ENCODE data around the gene PRXL2C.

PRXL2C gene

DNA sequence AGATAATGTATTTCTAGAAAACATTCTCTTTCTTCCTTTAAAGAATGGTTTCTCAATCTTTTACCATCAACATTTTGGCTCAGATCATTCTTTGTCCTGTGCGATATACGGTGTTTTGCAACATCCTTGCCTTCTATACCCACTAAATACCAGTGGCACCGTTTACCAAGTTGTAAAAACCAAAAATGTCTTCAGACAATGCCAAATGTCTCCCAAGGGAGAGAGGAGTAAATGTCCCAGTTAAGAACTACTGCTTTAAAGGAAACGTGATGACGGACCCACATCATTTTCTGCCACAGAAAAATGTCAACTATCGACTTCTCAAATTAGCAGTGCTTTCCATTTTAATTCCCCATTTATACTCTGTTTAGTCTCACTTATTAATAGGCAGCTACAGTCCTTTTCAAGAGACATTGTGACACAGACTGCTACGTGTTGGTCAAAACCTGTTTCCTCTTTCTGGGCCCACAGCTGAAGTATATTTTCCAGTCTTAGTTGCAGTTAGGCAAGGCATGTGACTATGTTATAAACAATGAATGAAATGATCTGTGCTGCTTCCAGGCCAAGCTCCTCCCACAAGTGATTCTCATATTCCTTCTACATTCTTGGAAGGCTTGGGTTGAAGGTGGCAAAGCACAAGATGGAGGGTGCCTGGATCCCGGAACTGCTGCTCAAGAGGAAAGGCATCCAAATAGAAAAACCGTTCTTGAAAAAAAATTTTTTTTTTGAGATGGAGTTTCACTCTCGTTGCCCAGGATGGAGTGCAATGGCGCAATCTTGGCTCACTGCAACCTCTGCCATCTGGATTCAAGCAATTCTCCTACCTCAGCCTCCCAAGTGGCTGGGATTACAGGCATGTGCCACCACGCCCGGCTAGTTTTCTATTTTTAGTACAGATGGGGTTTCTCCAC, 8.8 kb downstream of the PRXL2C start:
- Histone ChIP-seq H3K27ac (ENCODE audit: poor library complexity, severe bottlenecking) (no peak overlapping the region), H3K27me3 (ENCODE audit: insufficient read depth, poor library complexity, severe bottlenecking) (no peaks in the 10 kb centered on the region), H3K9me3 (ENCODE audit: severe bottlenecking) (no peaks in the 10 kb centered on the region), H3K4me3 (ENCODE audit: severe bottlenecking) (no peak overlapping the region), H3K36me3 (ENCODE audit: low read depth) (peaks cover 46% of the 10 kb centered on the region), H3K4me1 (ENCODE audit: insufficient read depth, poor library complexity, severe bottlenecking) (no peaks in the 10 kb centered on the region)
- DNase-seq (ENCODE audit: low spot score), result no peak
- no peak for ATAC-seq (ENCODE audit: low read depth)
- no peak for TF ChIP-seq CTCF (IDR thresholded peaks at IDR 0.05; ENCODE audit: poor library complexity, severe bottlenecking)

GRCh38 chr9:96644137-96644536, 11.0 kb downstream of the PRXL2C start:
- Histone ChIP-seq H3K9me3 (ENCODE audit: severe bottlenecking) (no peaks in the 10 kb centered on the region), H3K4me3 (ENCODE audit: severe bottlenecking) (no peak overlapping the region), H3K36me3 (ENCODE audit: low read depth) (peaks cover 28% of the 10 kb centered on the region), H3K4me1 (ENCODE audit: insufficient read depth, poor library complexity, severe bottlenecking) (no peaks in the 10 kb centered on the region), H3K27ac (ENCODE audit: poor library complexity, severe bottlenecking) (no peak overlapping the region), H3K27me3 (ENCODE audit: insufficient read depth, poor library complexity, severe bottlenecking) (no peaks in the 10 kb centered on the region)
- no peak for TF ChIP-seq CTCF (IDR thresholded peaks at IDR 0.05; ENCODE audit: poor library complexity, severe bottlenecking)
- DNase-seq (ENCODE audit: low spot score), result no peak
- ATAC-seq (ENCODE audit: low read depth), result no peak

DNA sequence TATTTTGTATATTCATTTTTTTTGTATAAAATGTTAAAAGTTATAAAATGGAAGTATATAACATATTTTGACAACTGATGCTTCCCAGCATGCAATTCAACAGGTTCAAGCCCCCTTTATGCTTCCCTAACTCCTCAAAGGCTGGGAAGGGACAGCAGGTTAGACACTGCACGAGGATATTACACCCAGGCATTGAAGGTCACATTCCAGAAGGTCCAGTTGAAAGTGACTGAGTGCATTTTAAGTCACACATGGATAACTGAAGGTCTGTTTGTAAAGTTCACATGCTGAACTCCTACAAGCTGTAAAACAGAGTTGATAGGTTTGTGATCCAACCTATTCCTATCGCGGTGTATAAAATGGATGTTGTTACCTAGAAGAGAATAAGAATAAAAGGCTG, 13.6 kb downstream of the PRXL2C start:
- H3K4me3 ChIP-seq (ENCODE audit: severe bottlenecking), result no peak overlapping the region
- ATAC-seq (ENCODE audit: low read depth) (no peak), DNase-seq (ENCODE audit: low spot score) (no peak)
- H3K9me3 ChIP-seq (ENCODE audit: severe bottlenecking), result no peaks in the 10 kb centered on the region
- no peak overlapping the region for H3K27ac ChIP-seq (ENCODE audit: poor library complexity, severe bottlenecking)
- no peaks in the 10 kb centered on the region for H3K27me3 ChIP-seq (ENCODE audit: insufficient read depth, poor library complexity, severe bottlenecking)
- no peak for TF ChIP-seq CTCF (IDR thresholded peaks at IDR 0.05; ENCODE audit: poor library complexity, severe bottlenecking)
- no peaks in the 10 kb centered on the region for H3K4me1 ChIP-seq (ENCODE audit: insufficient read depth, poor library complexity, severe bottlenecking)
- peaks cover 16% of the 10 kb centered on the region for H3K36me3 ChIP-seq (ENCODE audit: low read depth)

GRCh38 chr9:96638606-96639364, 16.3 kb downstream of the PRXL2C start:
- H3K27me3 ChIP-seq (ENCODE audit: insufficient read depth, poor library complexity, severe bottlenecking), result no peaks in the 10 kb centered on the region
- no peak overlapping the region for H3K27ac ChIP-seq (ENCODE audit: poor library complexity, severe bottlenecking)
- no peak for TF ChIP-seq CTCF (IDR thresholded peaks at IDR 0.05; ENCODE audit: poor library complexity, severe bottlenecking)
- no peaks in the 10 kb centered on the region for H3K9me3 ChIP-seq (ENCODE audit: severe bottlenecking)
- ATAC-seq (ENCODE audit: low read depth), result no peak
- no peak overlapping the region for H3K4me3 ChIP-seq (ENCODE audit: severe bottlenecking)
- H3K4me1 ChIP-seq (ENCODE audit: insufficient read depth, poor library complexity, severe bottlenecking), result no peaks in the 10 kb centered on the region
- no peak for DNase-seq (ENCODE audit: low spot score)
- peaks cover 8% of the 10 kb centered on the region for H3K36me3 ChIP-seq (ENCODE audit: low read depth)

All from RWPE2 (cell line).